HL-60/S4 (cell line): Measurements from ENCODE around the gene RTP5.

Source experiments
- in situ Hi-C: fragments of 300-500 bp; cut with MboI; formaldehyde crosslinking; loops from 2 replicates; pipeline ENCODE4 v1.14.3; 2022; ENCODE audit warnings: low sequenced_read_pairs

The RTP5 gene

DNA sequence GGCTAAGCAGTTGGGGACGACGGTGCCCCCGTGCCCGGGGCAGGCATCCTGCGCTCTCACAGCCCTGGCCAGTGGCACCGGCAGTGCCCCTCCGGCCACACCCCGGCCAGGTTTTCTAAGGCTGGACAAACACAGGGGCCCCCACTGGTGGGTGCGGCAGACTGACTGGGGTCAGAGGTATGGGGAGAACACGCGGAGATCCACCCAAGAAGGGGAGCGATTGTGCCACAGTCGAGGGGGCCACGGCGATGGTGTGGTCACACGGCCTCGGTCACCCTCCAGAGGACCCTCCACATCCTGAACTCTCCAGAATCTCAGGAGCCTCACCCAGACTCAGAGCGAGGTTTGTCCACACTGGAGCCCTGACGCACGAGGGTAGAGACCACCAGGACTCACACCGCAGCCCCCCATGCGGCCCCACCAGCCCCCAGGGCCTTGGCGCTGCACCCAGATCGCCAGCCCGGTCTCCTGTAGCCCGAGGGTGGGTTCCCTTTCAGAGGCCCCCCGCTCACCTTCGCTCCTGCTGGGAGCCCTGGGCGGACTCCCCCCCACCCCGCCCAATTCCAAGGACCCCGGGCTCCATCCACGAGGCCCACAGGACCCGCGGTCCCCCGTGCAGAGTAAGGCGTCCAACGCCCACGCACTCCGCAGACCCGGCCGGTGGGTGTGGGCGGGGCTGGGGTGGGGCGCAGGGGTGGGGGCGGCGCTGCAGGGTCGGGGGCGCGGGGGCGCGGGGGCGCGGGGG lies 26.0 kb upstream of the RTP5 start:
- in situ Hi-C loops: no loop called here

DNA sequence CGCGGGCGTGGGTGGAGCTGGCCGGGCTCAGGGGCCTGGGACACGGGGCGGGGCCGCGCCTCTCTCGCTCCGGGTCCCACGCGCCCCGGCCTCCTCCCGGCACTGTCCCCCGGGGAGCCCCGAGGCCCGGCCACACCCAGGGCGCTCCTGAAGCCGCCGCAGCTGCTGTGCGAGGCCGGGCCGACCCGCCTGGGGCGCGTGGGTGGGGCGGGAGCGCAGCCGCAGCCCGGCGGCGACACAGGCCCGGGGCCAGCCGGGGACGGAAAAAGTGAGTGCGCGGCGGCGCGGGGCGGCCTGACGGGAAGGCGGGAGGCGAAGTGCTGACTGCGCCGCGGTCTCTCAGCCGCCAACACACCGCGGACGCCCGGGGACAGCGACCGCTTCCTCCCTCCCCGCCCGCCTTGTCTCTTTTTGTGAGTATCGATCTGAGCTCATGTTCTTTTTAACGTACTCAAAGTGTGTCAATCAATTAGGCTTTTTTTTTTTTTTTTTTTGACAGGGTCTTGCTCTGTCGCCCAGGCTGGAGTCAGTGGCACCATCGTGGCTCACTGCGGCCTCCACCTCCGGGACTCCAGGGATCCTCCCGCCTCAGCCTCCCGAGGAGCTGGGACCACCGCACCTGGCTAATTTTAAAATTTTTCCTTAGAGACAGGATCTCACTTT lies 25.3 kb upstream of the RTP5 start:
- in situ Hi-C loops: no loop called here

DNA sequence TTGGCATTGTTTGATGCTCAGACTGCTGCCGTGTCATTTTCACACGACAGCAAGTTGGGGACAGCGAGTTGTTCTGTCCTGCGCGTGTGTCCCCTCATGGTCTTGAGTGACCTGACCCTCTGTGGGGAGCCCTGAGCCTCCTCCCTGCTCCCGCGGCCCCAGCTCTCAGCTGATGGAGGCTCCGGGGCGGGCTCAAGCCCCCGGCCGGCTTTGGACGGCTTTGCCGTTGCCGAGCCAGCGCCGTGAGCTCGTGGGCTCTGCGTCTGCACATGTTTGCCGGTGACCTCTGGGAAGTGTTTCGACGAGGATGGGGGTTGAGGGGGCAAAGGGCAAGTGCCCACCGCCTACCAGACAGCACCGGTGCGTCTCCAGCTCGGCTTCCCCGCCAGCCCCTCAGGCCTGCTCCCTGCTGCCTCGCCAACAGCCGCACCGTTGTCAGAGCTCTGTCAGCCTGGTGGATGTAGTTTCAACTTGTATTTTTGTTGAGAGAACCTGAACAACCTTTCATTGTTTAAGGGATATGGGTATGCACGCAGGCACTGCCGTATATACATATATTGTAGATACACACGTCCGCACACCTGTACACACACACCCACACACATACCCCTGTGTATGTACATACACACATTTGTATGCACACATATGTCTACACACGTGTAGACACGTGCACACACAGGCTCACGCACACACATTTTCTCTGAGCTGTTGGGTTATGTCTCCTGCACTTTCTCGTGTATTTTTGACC lies 24.5 kb upstream of the RTP5 start:
- in situ Hi-C loops: no loop called here

DNA sequence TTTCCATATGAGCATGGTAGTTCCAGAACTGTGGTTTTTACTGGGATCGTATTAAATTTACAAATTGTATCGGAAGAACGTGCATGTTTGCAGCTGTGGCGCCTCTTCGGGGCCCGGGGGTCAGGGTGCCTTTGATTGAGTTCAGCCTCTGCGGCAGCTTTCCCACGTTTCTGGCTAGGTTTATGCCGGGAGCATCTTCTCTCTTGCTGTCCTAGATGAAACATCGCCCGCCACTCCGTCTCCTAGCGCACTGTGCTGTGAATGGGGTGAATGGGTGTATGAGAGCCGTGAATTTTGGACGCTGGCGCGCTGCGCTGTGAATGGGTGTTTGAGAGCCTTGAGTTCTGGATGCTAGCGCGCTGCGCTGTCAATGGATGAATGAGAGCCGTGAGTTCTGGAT lies 23.1 kb upstream of the RTP5 start:
- in situ Hi-C loops: no loop called here

DNA sequence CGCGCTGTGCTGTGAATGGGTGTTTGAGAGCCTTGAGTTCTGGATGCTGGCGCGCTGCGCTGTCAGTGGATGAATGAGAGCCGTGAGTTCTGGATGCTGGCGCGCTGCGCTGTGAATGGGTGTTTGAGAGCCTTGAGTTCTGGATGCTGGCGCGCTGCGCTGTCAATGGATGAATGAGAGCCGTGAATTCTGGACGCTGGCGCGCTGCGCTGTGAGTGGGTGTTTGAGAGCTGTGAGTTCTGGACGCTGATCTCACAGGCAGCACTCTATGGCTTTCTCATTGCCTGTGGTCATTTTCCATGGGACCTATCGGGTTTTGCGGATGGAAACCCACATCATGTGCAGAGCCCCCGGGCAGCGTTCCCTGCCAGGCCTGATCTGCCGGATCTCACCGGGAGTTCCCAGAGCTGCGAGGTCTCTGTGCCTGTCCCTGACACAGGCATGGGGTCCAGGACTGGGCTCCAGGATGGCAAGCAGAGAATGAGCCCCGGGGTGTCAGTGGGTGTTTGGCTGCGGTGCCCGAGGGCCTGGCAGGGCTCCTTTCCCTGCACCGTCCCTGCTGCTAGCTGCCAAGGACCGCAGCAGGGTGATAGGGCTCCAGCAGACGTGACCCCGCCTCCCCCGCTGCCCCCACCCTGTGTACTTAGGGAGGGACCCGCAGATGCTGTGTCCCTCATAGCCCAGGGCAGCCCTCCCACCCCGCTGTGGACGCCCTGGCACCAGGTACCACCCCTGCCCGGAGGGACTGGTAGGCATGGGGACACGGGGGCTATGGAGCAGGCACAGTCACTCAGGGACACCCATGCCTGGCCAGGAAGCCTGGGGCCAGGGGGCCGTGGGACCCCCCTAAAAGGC lies 20.5 kb upstream of the RTP5 start:
- in situ Hi-C loops: no loop called here

DNA sequence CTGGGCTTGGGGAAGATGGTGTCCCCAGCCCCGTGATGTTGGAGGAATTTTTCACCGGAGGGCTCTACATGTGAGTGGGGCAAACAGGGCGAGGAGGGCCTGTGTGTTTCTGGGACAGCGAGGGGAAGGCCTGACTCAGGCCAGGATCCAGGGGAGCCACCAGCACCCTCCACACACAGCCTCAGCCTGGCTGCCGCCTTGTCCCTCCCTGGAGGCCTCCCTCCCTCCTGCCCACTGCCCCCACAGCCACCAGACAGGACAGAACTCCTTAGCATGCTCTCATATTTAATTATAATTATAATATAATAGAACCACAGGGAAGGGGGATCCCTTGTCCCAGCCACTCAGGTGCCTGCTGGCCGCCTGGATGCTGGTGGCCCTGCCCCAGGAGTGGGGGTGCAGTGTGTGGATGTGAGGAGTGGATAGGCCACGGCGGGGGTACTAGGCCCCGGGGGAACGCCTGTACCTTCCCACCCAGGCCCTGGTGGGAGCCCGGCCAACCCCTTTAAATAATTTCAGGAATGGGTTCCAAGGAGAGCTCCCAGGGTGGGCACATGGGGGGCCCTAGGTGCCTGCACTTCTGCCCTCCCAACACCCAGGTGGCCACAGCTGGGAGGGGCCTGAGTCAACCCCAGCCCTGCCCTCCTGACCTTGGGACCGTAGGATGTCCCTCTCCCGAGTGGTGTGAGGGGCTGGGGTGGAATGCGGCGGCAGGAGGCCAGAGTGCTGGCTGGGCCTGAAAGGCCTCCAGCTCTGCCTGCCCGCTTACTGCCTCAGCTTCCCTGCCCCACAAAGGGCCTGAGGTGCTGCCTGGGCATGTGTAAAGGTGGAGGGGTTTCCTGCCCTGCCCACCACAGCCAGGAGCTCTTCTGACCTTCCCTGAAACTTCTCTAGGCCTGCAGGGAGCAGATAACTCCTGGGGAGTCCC lies 19.6 kb upstream of the RTP5 start:
- in situ Hi-C loops: no loop called here

DNA sequence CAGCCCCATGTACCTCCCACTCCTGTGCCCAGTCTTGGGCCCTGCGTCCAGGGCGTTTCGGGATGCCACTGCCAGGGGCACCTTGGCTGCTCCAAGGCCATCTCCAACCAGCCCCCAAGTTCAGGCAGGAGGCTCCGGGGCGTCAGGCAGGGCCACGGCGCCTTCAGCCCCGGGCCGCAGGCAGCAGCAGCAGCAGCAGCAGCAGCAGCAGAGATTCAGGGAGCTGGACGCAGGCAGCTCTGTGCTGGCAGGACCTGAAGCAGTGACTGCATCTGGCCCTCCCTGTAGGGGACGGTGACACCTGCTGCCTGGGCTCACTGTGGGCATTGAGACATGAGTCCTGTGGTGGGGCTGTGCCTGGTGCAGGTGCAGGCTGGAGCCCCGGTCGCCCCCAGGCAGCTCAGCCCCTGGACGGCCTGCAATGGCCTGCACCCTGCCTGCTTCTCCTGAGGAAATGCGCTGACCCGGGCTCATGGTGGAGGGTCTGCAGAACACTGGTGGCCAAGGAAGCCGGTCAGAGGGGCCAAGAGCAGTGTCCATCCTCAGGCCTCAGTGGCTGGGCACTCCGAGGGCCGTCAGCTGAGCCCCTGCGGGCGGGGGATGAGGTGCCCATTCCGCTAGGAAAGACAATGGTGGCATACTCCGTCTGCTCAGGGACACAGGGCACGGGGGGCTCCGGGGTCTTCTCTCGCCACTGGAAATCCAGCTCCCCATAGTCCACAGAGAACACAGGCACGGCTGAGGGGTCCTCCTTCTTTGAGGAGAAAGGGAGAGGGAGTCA lies 18.8 kb upstream of the RTP5 start:
- in situ Hi-C loops: no loop called here

DNA sequence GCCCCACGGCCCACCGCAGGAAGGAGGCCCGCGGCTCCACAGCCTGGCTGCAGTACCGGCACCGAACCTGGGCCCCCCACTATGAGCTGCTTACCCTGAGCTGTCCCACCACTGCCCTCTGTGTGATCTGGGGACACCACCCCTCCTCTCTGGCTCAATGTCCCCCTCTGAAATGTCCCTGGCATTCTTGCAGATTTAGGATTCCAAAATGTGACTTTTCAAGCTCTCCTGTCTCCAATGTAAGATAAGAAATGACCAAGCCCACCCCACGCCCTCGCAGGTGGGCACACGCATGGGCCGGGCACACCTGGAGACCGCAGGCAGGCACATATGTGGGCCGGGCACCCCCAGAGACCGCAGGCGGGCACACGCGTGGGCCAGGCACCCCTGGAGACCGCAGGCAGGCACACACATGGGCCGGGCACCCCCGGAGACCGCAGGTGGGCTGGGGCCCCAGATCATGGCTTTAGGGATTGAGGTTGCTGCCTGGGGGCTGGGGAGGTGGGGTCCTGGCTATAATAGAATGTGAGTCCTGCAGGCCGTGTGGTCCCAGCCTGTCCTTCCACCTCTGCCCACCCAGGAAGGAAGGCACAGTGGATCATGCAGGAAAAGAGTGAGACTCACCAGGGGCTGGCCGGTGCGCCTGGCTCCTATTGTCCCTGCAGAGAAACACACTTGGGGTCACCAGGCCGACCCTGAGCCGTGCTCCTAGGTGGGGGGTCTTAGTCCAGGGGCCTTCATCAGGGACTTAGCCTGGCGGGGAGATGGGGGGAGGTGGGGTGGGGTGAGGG lies 18.0 kb upstream of the RTP5 start:
- in situ Hi-C loops: no loop called here

DNA sequence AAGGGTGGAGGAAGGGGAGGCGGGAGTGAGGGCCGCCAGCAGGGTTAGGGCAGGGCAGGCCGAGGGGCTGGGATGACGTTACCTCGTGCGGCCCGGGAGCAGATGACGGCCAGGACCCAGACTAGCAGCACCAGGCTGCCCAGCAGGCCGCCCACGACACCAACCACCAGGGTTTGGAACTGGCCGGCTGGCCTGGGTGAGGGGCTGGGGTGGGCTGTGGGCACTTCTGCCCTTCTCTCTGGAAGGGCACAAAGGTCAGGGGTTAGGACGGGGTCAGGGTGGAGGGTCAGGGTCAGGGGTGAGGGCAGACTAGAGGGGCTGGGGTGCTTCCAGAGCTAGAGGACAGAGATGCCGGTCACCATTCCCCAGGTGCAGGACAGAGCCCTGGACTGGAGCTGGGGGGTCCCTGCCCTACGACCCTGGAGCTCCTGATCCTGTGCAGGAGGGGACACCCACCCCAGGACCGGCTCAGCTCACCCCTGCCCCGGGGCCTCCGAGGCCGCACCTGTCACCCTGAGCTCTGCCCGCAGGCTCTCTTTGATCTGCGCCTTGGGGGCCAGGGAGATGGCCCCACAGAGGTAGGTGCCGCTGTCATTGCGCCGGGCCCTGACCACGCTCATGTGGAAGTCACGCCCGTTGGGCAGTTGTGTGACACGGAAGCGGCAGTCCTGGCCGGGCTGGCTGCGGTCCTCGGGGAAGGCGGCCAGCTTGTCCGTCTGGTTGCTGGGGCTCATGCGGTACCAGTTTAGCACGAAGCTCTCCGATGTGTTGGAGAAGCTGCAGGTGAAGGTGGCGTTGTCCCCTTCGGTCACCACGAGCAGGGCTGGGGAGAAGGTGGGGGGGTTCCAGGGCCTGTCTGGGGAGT lies 17.2 kb upstream of the RTP5 start:
- in situ Hi-C loops: no loop called here

DNA sequence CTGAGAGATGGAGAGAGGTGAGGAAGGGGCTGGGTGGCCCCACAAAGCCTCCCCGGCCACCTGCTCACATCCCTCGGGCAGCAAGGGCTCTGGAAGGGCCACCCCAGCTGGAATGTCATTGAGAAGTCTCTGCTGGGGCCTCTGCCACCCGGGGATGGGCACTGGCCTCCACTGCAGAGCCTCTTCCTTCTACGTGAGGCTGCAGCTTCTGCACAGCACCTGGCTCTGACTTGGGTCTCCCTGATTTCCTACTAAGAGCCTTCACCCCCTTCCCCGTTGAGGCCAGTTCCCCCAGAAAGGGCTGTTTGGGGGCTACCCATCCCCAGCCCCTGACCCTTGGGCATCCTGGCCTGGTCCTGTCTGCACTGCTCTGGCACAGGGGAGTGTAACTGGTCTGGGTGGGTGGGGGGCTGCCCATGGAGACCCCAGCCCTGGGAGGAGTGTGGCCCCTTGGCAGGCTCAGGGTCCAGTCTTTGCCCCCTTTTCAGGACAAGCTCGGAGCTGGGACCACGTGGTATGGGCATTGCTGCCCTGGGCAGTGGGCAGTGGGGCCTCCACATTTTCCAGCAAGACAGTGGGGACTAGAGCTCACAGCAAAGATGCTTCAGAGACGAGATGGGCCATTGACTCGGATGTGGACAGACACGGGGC lies 16.4 kb upstream of the RTP5 start:
- in situ Hi-C loops: no loop called here

DNA sequence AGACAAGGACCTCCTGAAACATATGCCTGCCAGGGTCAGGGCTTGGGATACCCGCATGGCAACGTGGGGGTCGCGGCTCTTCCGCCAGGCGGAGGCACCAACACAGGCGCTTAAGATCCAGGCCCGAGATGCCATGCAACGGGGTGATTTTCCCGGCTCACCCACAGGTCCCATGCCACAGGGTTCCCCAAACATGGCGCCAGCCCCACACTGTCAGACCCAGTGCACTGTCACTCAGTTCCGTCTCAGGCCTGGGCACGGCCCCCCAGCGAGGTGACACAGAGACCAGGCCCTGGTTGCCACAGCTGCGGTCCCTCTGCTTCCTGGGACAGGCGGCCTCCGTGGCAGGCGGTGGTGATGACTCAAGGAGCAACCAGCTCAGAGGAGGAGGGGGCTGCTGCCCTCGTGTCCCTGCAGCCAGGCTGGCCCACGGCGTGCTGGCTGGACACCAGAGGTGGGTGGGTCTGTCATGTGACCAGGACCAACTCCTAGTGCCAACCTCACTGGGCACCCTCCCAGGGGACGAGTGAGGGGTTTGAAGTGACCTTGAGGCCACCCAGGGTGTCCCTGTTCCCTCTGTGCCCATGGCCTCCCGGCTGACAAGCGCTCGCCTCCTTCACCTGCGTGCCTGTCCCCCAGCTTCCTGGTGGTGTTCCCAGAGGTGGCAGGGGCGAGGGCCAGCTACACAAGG lies 15.7 kb upstream of the RTP5 start:
- in situ Hi-C loops: no loop called here

DNA sequence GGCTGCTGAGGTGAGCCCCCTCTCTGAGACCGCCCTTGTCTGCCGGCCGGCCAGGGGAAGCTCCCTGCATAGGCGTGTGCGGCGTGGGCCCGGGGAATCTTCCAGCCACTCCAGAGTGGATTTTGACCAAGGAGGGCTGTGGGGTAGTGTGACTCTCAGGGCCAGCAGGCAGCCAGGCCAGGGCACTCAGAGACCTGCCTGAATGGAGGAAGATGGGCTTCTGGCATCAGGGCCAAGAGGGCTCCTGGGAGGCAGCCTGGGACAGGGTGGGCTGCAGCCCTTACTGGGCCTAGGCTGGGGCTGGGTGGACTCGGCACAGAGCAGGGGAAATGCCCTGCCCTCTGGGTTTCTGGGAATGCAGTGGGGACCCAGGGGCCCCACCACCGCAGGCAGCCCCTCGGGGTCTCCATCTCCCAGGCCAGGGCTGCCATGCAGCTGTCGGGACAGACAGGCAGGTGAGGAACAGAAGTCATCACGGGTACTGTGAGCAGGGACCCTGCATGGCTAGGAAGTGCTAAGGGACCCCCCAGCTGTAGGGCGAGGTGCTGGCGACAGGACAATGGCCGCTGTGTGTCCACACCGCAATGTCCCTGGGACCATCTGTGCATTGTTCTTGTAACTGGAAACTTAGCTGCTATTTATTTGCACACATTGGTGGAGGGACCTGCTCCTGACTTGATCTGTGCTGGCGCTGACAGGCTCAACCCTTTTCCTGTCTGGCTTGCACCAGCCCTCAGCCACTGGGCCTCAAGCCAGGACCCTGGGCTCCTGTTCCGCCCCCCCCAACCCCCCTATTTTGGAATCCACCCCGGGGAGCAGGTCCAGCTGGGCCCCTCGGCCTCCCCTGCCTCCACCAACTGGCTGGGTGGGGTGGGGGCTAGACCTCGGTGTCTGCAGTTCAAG lies 14.9 kb upstream of the RTP5 start:
- in situ Hi-C loops: no loop called here

DNA sequence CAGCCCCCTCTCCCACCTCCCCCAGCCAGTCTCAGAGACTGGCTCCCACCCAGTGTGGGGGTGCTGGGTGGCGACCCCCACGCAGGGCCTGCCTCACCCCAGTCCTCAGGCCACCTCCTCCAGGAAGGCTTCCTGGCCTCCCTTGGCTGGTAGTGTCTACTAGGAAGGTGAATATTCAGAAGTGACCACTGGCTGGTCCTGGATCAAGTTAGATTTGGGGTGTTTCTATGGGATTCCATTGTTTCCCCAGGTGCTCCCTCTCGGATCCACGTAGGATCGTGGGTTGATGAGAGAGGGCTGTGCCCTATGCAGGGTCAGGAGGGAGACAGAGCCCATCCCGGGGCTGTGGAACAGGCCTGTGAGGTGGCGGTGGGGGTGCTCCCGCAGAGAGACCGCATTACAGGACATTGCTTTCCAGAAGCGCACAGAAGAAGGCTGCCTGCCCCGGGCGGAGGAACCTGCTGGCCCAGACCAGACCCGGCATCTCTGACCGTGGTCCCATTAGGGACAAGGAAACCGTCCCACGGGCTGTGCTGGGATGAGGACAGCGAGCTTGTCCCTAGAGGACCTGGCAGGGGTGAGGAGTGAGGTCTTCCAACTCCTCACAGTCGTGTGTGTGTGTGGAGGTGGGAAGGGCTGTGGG lies 14.2 kb upstream of the RTP5 start:
- in situ Hi-C loops: no loop called here

DNA sequence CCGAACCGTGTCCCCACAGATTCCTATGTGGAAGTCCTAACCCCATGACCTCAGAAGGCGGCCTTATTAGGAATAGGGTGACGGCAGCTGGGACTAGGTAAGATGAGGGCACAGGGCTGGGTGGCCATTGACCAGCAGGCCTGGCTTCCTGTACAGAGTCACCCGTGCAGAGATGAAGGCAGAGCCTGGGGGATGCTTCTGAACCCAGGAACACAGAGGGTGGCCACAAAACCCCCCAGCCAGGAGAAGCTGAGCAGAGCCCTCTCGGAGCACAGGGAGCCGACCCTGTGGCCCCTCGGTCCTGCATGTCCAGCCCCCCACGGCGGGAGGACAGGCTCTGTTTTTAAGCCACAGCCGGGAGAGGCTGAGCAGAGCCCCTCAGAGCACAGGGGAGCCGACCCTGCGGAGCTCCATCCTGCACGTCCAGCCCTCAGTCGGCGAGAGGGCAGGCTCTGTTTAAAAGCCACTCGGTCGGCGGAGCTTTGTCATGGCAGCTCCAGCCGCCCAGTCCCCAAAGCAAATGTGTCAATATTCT lies 13.6 kb upstream of the RTP5 start:
- in situ Hi-C loops: no loop called here
